Tibial nerve (tissue), 4 donors: ENCODE data around the gene FYTTD1. TPM values are rescaled to one million over a fixed set of nuclear protein-coding genes. Genes with fewer than 3 reads are reported as not detected.

Experiments
- DNase-seq, 2 donors: peaks; one replicate each; pipeline ENCODE4 v3.0.0-alpha.2; 2019; ENCODE audit warnings: low spot score in 2 of 2
- H3K27ac ChIP-seq, 4 donors: fragments of 200-600 bp; sonication (generic) in 3 of 4; one replicate each; pipeline ENCODE4 v1.5.1; 2017 to 2019; ENCODE audit warnings: mild to moderate bottlenecking in 1 of 4
- H3K27me3 ChIP-seq, 2 donors: fragments of 200-600 bp; sonication (generic) in 1 of 2; one replicate each; pipeline versions ENCODE4 v1.5.1 to v1.6.0; 2017 to 2019
- H3K36me3 ChIP-seq, 3 donors: fragments of 200-600 bp; sonication (generic); one replicate each; pipeline ENCODE4 v1.5.1; 2018 to 2019
- H3K4me1 ChIP-seq, 4 donors: fragments of 200-600 bp; sonication (generic) in 3 of 4; one replicate each; pipeline ENCODE4 v1.5.1; 2017 to 2019
- H3K4me3 ChIP-seq, 4 donors: fragments of 200-600 bp; sonication (generic) in 3 of 4; one replicate each; pipeline ENCODE4 v1.5.1; 2017 to 2019; ENCODE audit warnings: mild to moderate bottlenecking in 1 of 4, moderate library complexity in 1 of 4
- H3K9me3 ChIP-seq, 4 donors: fragments of 200-600 bp; sonication (generic) in 3 of 4; one replicate each; pipeline ENCODE4 v1.5.1; 2017 to 2019
- CTCF ChIP-seq, 5 experiments: fragments of 200-600 bp in 3 of 5; fragments of 450-650 bp in 2 of 5; sonication (generic) in 3 of 5; IDR thresholded peaks; one replicate each; pipeline ENCODE4 v1.5.1; 2016 to 2019; ENCODE audit warnings: antibody characterized with exemption in 5 of 5, mild to moderate bottlenecking in 3 of 5, moderate library complexity in 2 of 5
- EP300 ChIP-seq, 2 donors: sonication (generic); formaldehyde crosslinking; IDR thresholded peaks; one replicate each; pipeline ENCODE4 v1.6.1; 2017; ENCODE audit warnings: antibody characterized with exemption in 2 of 2, mild to moderate bottlenecking in 1 of 2
- POLR2A ChIP-seq, 2 donors: fragments of 450-650 bp; IDR thresholded peaks; one replicate each; pipeline ENCODE4 v1.6.1; 2017; ENCODE audit warnings: antibody characterized with exemption in 2 of 2, mild to moderate bottlenecking in 2 of 2, moderate library complexity in 2 of 2
- WGBS, 2 donors: methylation state at CpG; one replicate each; pipeline ENCODE4 v1.1.5; 2018; 5-methylcytosine and 5-hydroxymethylcytosine counted together
- total RNA-seq, 4 donors: library from RNA; depleted of rRNA; stranded (reverse); fragments of >200 nt; gene quantifications; one replicate each; pipeline ENCODE4 v1.1.0, GENCODE V29; 2016

Gene FYTTD1
- total RNA-seq, 4 donors from 2014 or later = 27.2 to 48.6 (median 41.2) TPM

GRCh38 chr3:197734667-197735318 lies 14.9 kb upstream of the FYTTD1 start:
- Histone ChIP-seq H3K36me3 (peaks cover 0 to 6% (median 0%) of the 10 kb centered on the region in 3 donors), H3K4me1 (peaks cover 0 to 48% (median 12%) of the 10 kb centered on the region in 4 donors), H3K27ac (peak overlapping the region in 3 of 4 donors; percentile 62 to 97 (median 84)), H3K27me3 (no peaks in the 10 kb centered on the region), H3K9me3 (no peaks in the 10 kb centered on the region), H3K4me3 (no peak overlapping the region)
- no peak for TF ChIP-seq CTCF (IDR thresholded peaks at IDR 0.05)
- no peak for TF ChIP-seq EP300 (IDR thresholded peaks at IDR 0.05)
- TF ChIP-seq POLR2A (IDR thresholded peaks at IDR 0.05) = no peak
- no peak for DNase-seq
- WGBS, 2 donors = 83% methylated on average over 7 of the region's 7 CpGs

- Histone ChIP-seq H3K9me3 (no peaks in the 10 kb centered on the region), H3K27me3 (no peaks in the 10 kb centered on the region), H3K27ac (peak overlapping the region; percentile 58 to 97 (median 87)), H3K36me3 (peaks cover 0 to 6% (median 0%) of the 10 kb centered on the region in 3 donors), H3K4me3 (peak overlapping the region; percentile 61 to 99 (median 79)), H3K4me1 (peaks cover 0 to 44% (median 12%) of the 10 kb centered on the region in 4 donors)
- no peak for TF ChIP-seq EP300 (IDR thresholded peaks at IDR 0.05)
- no peak for DNase-seq
- WGBS, 2 donors = 2% methylated on average over 17 of the region's 17 CpGs
Measured at GRCh38 chr3:197736010-197736490, 13.6 kb upstream of the FYTTD1 start.

- 0 to 1% methylated on average over 40 to 59 of the region's 92 CpGs for WGBS, 2 donors
- peaks cover 0 to 43% (median 12%) of the 10 kb centered on the region in 4 donors for H3K4me1 ChIP-seq
- TF ChIP-seq POLR2A (IDR thresholded peaks at IDR 0.05) = peak; percentile 56 to 84
- TF ChIP-seq CTCF (IDR thresholded peaks at IDR 0.05) = peak in 2 of 5 experiments; percentile 42 to 47
- peak; percentile 66 to 89 for TF ChIP-seq EP300 (IDR thresholded peaks at IDR 0.05)
Measured at GRCh38 chr3:197736491-197737318, 13.0 kb upstream of the FYTTD1 start, which contains the start of gene RUBCN. Gene RUBCN (minus strand): TSS chr3:197736904. CDS start chr3:197736719, 185 bp downstream.

GRCh38 chr3:197737319-197737649 lies 12.4 kb upstream of the FYTTD1 start:
- Histone ChIP-seq H3K9me3 (no peaks in the 10 kb centered on the region), H3K4me1 (peaks cover 0 to 38% (median 12%) of the 10 kb centered on the region in 4 donors), H3K4me3 (peak overlapping the region; percentile 43 to 99 (median 61)), H3K27me3 (no peaks in the 10 kb centered on the region), H3K27ac (peak overlapping the region; percentile 63 to 97 (median 87)), H3K36me3 (peaks cover 0 to 6% (median 0%) of the 10 kb centered on the region in 3 donors)
- TF ChIP-seq EP300 (IDR thresholded peaks at IDR 0.05) (no peak), CTCF (IDR thresholded peaks at IDR 0.05) (no peak), POLR2A (IDR thresholded peaks at IDR 0.05) (no peak)
- WGBS, 2 donors = 1 to 3% methylated on average over 6 of the region's 6 CpGs
- no peak for DNase-seq

More at GRCh38 chr3:197736491-197737318, 13.0 kb upstream of the FYTTD1 start, which contains the start of gene RUBCN:
- H3K27me3 ChIP-seq = no peaks in the 10 kb centered on the region
- peak within 1 kb of the TSS; percentile 61 to 99 (median 79) for H3K4me3 ChIP-seq
- peak within 1 kb of the TSS; percentile 63 to 97 (median 87) for H3K27ac ChIP-seq
- peak; percentile 87 to 90 for DNase-seq
- H3K36me3 ChIP-seq = peaks cover 0 to 6% (median 0%) of the 10 kb centered on the region in 3 donors
- H3K9me3 ChIP-seq = no peaks in the 10 kb centered on the region

- peak overlapping the region in 1 of 4 donors; percentile 61 for H3K4me3 ChIP-seq
- TF ChIP-seq EP300 (IDR thresholded peaks at IDR 0.05) (no peak), POLR2A (IDR thresholded peaks at IDR 0.05) (no peak)
- DNase-seq = no peak
- H3K9me3 ChIP-seq = no peaks in the 10 kb centered on the region
- peaks cover 0 to 6% (median 0%) of the 10 kb centered on the region in 3 donors for H3K36me3 ChIP-seq
- 64 to 67% methylated on average over 11 of the region's 11 CpGs for WGBS, 2 donors
- H3K27me3 ChIP-seq = no peaks in the 10 kb centered on the region
- peak overlapping the region; percentile 63 to 97 (median 87) for H3K27ac ChIP-seq
- H3K4me1 ChIP-seq = peaks cover 0 to 38% (median 12%) of the 10 kb centered on the region in 4 donors
Measured at GRCh38 chr3:197737749-197738462, 11.8 kb upstream of the FYTTD1 start.
